Activated CD8-positive, alpha-beta T cell treated with anti-CD3 and anti-CD28 coated beads for 36 hours (primary cell): ENCODE measurements around the gene PLAC9. TPM values are rescaled to one million over a fixed set of nuclear protein-coding genes. Genes with fewer than 3 reads are reported as not detected.
A peak's percentile ranks its signal among the peaks of the same experiment; 100 is the strongest.

ENCODE experiments used
- ATAC-seq: fragments of 200-7000 bp; cut with Tn5 transposase; one replicate; pipeline ENCODE4 v1.10.0; 2021; ENCODE audit warnings: mild to moderate bottlenecking, moderate library complexity
- CTCF ChIA-PET: fragments of 350-600 bp; sonication (Branson Sonifier 250); formaldehyde crosslinking; loops from one replicate; lab custom pipeline; 2021; ENCODE audit warnings: antibody characterized with exemption; lab: Charles Lee
- POLR2A ChIA-PET: fragments of 350-600 bp; sonication (Branson Sonifier 250); formaldehyde crosslinking; loops from one replicate; lab custom pipeline; 2021; ENCODE audit warnings: antibody characterized with exemption; lab: Charles Lee
- DNase-seq: peaks from one replicate; pipeline ENCODE4 v3.0.0-alpha.2; 2020
- H3K27ac Mint-ChIP-seq: one replicate; pipeline ENCODE4 v1.8.0; 2021; ENCODE audit warnings: mild to moderate bottlenecking, mixed read lengths
- H3K27me3 Mint-ChIP-seq: one replicate; pipeline ENCODE4 v1.8.0; 2021; ENCODE audit warnings: mixed read lengths
- H3K36me3 Mint-ChIP-seq: one replicate; pipeline ENCODE4 v1.8.0; 2021; ENCODE audit warnings: low read depth, mixed read lengths
- H3K4me1 Mint-ChIP-seq: one replicate; pipeline ENCODE4 v1.8.0; 2021; ENCODE audit warnings: low read depth, mixed read lengths
- H3K4me3 Mint-ChIP-seq: one replicate; pipeline ENCODE4 v1.8.0; 2021; ENCODE audit warnings: mild to moderate bottlenecking, moderate library complexity, mixed read lengths
- H3K9me3 Mint-ChIP-seq: one replicate; pipeline ENCODE4 v1.8.0; 2021; ENCODE audit warnings: mixed read lengths
- intact Hi-C: fragments of 100-400 bp; cut with micrococcal nuclease; formaldehyde crosslinking; loops from one replicate; pipeline ENCODE4 v1.10.0; 2022
- total RNA-seq, 2 experiments: library from RNA; stranded (reverse); gene quantifications; one replicate each; pipeline ENCODE4 v1.2.3, GENCODE V29; 2021
- TF ChIP-seq, protein P1 (sequence below): fragments of 200-600 bp; IDR thresholded peaks from one replicate; pipeline ENCODE4 v1.8.0; 2022; ENCODE audit warnings: antibody characterized with exemption, mild to moderate bottlenecking

The PLAC9 gene
- total RNA-seq, 2 experiments from 2014 or later = not detected

DNA sequence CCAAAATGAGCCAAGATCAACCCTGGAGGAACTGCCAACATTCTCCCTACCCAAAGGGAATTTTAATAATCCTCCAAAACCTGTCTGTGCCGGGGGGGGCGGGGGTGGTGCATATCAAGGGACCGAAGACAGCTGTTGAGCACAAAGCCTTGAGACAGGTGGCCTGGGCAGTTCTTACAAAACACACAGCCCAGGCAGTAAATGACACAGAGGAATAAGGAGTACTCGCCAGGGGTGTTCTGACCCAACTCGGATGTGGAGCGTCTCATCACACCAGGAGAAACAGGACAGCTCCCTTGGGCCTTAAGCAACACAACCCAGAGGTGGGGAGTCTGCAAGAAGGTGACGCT, 35.6 kb downstream of the PLAC9 start:
- Mint-ChIP-seq H3K27me3 (no peaks in the 10 kb centered on the region), H3K36me3 (peaks cover 27% of the 10 kb centered on the region), H3K9me3 (no peaks in the 10 kb centered on the region), H3K4me1 (peaks cover 16% of the 10 kb centered on the region), H3K27ac (no peak overlapping the region), H3K4me3 (no peak overlapping the region)
- TF ChIP-seq, protein P1, sequence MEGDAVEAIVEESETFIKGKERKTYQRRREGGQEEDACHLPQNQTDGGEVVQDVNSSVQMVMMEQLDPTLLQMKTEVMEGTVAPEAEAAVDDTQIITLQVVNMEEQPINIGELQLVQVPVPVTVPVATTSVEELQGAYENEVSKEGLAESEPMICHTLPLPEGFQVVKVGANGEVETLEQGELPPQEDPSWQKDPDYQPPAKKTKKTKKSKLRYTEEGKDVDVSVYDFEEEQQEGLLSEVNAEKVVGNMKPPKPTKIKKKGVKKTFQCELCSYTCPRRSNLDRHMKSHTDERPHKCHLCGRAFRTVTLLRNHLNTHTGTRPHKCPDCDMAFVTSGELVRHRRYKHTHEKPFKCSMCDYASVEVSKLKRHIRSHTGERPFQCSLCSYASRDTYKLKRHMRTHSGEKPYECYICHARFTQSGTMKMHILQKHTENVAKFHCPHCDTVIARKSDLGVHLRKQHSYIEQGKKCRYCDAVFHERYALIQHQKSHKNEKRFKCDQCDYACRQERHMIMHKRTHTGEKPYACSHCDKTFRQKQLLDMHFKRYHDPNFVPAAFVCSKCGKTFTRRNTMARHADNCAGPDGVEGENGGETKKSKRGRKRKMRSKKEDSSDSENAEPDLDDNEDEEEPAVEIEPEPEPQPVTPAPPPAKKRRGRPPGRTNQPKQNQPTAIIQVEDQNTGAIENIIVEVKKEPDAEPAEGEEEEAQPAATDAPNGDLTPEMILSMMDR = no peak
- ATAC-seq (no peak), DNase-seq (no peak)
- CTCF ChIA-PET = interaction anchor here (0.6 to 1.5 kb wide), 2 partner anchors 54 to 516 kb away, joined by 3 to 7 read pairs; no protein-coding TSS in a partner anchor
- POLR2A ChIA-PET = interaction anchor here (1.3 to 1.8 kb wide), 3 partner anchors 10 to 19 kb away, joined by 4 to 5 read pairs (median 5); no protein-coding TSS in a partner anchor
- intact Hi-C loops = no loop called here

DNA sequence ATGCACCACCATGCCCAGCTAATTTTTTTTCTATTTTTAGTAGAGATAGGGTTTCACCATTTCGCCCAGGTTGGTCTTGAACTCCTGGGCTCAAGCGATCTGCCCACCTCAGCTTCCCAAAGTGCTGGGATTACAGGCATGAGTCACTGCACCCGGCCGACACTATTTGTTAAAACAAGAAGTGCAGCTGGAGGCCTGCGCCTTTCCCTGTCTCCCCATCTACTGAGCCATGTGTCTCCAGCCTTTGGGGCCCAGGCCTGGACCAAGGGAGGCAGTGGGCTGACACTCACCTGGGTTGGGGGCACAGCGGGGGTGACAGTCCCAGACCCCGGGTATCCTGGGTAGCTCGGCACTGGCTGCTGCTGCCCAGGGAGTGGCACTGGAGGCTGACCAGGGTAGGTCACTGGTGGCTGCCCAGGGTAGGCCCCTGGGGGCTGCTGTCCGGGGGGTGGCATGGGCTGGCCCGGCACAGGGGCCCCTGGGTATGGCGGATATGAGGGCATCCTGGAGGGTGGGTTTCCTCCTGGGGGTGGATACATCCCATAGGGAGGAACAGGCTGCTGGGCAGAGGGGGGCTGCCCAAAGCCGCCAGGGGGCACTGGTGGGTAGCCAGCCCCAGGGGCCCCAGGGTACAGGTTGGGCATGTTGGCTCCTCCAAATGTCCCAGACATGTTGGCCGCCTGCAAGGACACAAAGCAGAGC, 36.3 kb downstream of the PLAC9 start:
- TF ChIP-seq, protein P1 = no peak
- CTCF ChIA-PET = interaction anchor here (1.0 to 1.6 kb wide), 4 partner anchors 11 to 53 kb away, joined by 3 to 7 read pairs (median 4); no protein-coding TSS in a partner anchor
- intact Hi-C loops = no loop called here
- H3K4me3 Mint-ChIP-seq = no peak overlapping the region
- no peaks in the 10 kb centered on the region for H3K9me3 Mint-ChIP-seq
- peaks cover 20% of the 10 kb centered on the region for H3K36me3 Mint-ChIP-seq
- H3K27me3 Mint-ChIP-seq = no peaks in the 10 kb centered on the region
- no peak for DNase-seq
- POLR2A ChIA-PET = interaction anchor here (1.3 kb wide), 1 partner anchor 19 kb away, joined by 4 read pairs; no protein-coding TSS in a partner anchor
- ATAC-seq = no peak
- peak overlapping the region; percentile 7 for H3K27ac Mint-ChIP-seq
- peaks cover 17% of the 10 kb centered on the region for H3K4me1 Mint-ChIP-seq

DNA sequence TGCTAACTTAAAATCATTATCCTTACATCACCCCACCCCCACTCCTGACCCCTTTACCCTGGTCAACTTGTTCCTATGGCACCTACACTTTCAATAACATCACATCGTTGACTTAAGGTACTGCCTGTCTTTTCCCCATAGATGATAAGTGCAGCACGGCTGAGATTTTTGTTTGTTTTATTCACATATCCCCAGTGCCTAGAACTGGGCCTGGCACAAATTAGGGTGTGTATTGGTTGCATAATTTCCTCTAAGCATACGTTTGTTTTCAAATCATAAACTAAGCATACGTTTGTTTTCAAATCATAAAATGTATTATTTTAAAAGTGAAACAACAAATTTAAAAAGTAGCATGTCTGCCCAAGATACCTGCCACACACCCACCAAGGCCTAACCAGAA, 37.5 kb downstream of the PLAC9 start:
- ChIA-PET CTCF (interaction anchor here (1.0 to 1.6 kb wide), 2 partner anchors 12 to 14 kb away, joined by 3 read pairs; no protein-coding TSS in a partner anchor), POLR2A (interaction anchor here (1.5 kb wide), 1 partner anchor 13 kb away, joined by 4 read pairs; no protein-coding TSS in a partner anchor)
- no peak for DNase-seq
- intact Hi-C loops = no loop called here
- peak overlapping the region; percentile 34 for H3K27ac Mint-ChIP-seq
- H3K4me3 Mint-ChIP-seq = no peak overlapping the region
- H3K4me1 Mint-ChIP-seq = peaks cover 17% of the 10 kb centered on the region
- ATAC-seq = no peak
- no peaks in the 10 kb centered on the region for H3K27me3 Mint-ChIP-seq
- H3K36me3 Mint-ChIP-seq = peaks cover 16% of the 10 kb centered on the region
- TF ChIP-seq, protein P1 = no peak
- no peaks in the 10 kb centered on the region for H3K9me3 Mint-ChIP-seq

DNA sequence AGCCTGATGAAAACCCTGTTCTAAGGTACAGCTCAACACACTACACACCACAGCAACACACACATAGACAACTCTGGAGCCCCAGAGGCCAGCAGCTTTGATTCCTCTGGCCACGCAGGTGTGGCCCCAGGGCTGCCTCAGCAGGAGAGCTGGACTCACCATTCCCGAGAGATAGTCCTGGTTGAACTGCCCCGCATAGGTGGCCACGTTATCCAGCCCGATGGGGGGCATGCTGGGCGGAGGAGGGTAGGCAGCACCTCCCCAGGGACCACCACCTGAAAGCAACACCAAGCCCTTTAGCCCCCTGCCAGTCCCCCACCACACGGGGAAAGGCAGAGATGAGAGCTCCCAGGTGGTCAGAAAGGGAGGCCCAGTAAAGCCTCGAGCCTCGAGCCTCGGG, 38.1 kb downstream of the PLAC9 start:
- Mint-ChIP-seq H3K36me3 (peaks cover 14% of the 10 kb centered on the region), H3K27ac (no peak overlapping the region), H3K4me1 (peaks cover 16% of the 10 kb centered on the region), H3K9me3 (no peaks in the 10 kb centered on the region), H3K27me3 (no peaks in the 10 kb centered on the region), H3K4me3 (no peak overlapping the region)
- ATAC-seq = no peak
- intact Hi-C loops = no loop called here
- TF ChIP-seq, protein P1 = no peak
- DNase-seq = no peak
- POLR2A ChIA-PET = interaction anchor here (1.2 to 1.5 kb wide), 2 partner anchors 13 to 31 kb away, joined by 3 to 4 read pairs; no protein-coding TSS in a partner anchor
- CTCF ChIA-PET = interaction anchor here (1.1 kb wide), 1 partner anchor 9 kb away, joined by 3 read pairs; no protein-coding TSS in a partner anchor

DNA sequence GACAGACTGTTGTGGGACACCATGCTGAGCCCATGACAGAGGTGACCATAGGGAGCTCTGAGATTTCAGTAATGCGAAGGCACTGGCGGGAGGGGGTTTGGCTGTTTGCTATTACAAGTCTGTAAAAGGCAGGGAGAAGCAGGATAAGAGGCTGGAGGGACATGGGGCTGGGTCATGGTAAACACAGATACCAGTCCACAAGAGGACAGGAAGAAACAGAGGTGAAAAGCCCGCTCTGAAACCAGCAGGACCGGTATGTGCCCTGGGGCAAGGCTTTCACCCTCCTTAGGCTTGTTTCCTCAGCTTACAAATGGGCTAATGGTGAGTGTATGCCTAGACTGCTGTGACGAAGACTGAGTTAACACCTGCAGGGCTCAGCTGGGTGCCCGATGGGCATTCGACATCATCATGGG, 38.7 kb downstream of the PLAC9 start:
- Mint-ChIP-seq H3K9me3 (no peaks in the 10 kb centered on the region), H3K4me3 (no peak overlapping the region), H3K27me3 (no peaks in the 10 kb centered on the region), H3K27ac (no peak overlapping the region), H3K4me1 (peaks cover 12% of the 10 kb centered on the region), H3K36me3 (peaks cover 11% of the 10 kb centered on the region)
- ChIA-PET CTCF (interaction anchor here (1.1 kb wide), 1 partner anchor 9 kb away, joined by 3 read pairs; no protein-coding TSS in a partner anchor), POLR2A (interaction anchor here (1.2 to 1.5 kb wide), 2 partner anchors 12 to 31 kb away, joined by 3 to 4 read pairs; no protein-coding TSS in a partner anchor)
- TF ChIP-seq, protein P1 = no peak
- DNase-seq (no peak), ATAC-seq (no peak)
- intact Hi-C loops = no loop called here
